Mesendoderm (in vitro differentiated cells): ENCODE measurements around the gene LGMN.

ENCODE experiments used
- DNase-seq: peaks from one replicate; pipeline ENCODE4 v3.0.0; 2013
- H2AK5ac ChIP-seq: 2 replicates; pipeline ENCODE4 v1.6.1; 2013; ENCODE audit warnings: low read length, inconsistent platforms
- H2BK120ac ChIP-seq: 2 replicates; pipeline ENCODE4 v1.6.1; 2013; ENCODE audit warnings: low read depth, mild to moderate bottlenecking, low read length, moderate library complexity, mixed read lengths
- H2BK15ac ChIP-seq: replicated peaks from 2 replicates; pipeline ENCODE4 v1.6.1; 2013; ENCODE audit warnings: low read depth, mild to moderate bottlenecking, moderate library complexity
- H2BK5ac ChIP-seq: 2 replicates; pipeline ENCODE4 v1.6.1; 2013; ENCODE audit warnings: low read length, inconsistent platforms
- H3K18ac ChIP-seq: 2 replicates; pipeline ENCODE4 v1.6.1; 2013; ENCODE audit warnings: mild to moderate bottlenecking, low read length, mixed read lengths
- H3K23ac ChIP-seq: one replicate; pipeline ENCODE4 v1.6.1; 2013; ENCODE audit warnings: low read length
- H3K27ac ChIP-seq: 2 replicates; pipeline ENCODE4 v1.5.1; 2013; ENCODE audit warnings: low read depth, mild to moderate bottlenecking, inconsistent platforms, low read length, moderate library complexity
- H3K27me3 ChIP-seq: 2 replicates; pipeline ENCODE4 v1.6.1; 2013; ENCODE audit warnings: low read length, control low read depth, mild to moderate bottlenecking, inconsistent platforms; ENCODE audit not compliant: insufficient read depth, poor library complexity
- H3K36me3 ChIP-seq: 2 replicates; pipeline ENCODE4 v1.6.1; 2013; ENCODE audit warnings: low read length, inconsistent platforms; ENCODE audit not compliant: control insufficient read depth, insufficient read depth
- H3K4ac ChIP-seq: one replicate; pipeline ENCODE4 v1.6.1; 2013; ENCODE audit warnings: low read depth, mild to moderate bottlenecking, low read length, moderate library complexity
- H3K4me1 ChIP-seq: 2 replicates; pipeline ENCODE4 v1.6.1; 2013; ENCODE audit warnings: low read depth, low read length, inconsistent platforms; ENCODE audit not compliant: control insufficient read depth
- H3K4me2 ChIP-seq: 2 replicates; pipeline ENCODE4 v1.6.1; 2013; ENCODE audit warnings: low read length
- H3K4me3 ChIP-seq: 2 replicates; pipeline ENCODE4 v1.5.1; 2013; ENCODE audit warnings: mild to moderate bottlenecking, low read length
- H3K56ac ChIP-seq: one replicate; pipeline ENCODE4 v1.6.1; 2013; ENCODE audit warnings: low read length
- H3K79me1 ChIP-seq: 2 replicates; pipeline ENCODE4 v1.6.1; 2013; ENCODE audit warnings: low read length, inconsistent platforms
- H3K79me2 ChIP-seq: 2 replicates; pipeline ENCODE4 v1.6.1; 2013; ENCODE audit warnings: mild to moderate bottlenecking, low read length; ENCODE audit not compliant: control insufficient read depth, insufficient read depth
- H3K9ac ChIP-seq: 2 replicates; pipeline ENCODE4 v1.6.1; 2013; ENCODE audit warnings: low read length, inconsistent platforms
- H4K5ac ChIP-seq: one replicate; pipeline ENCODE4 v1.6.1; 2013; ENCODE audit warnings: low read length
- H4K8ac ChIP-seq: one replicate; pipeline ENCODE4 v1.6.1; 2013; ENCODE audit warnings: low read depth, mild to moderate bottlenecking, control low read depth, low read length, moderate library complexity
- WGBS: extraction: QIAGEN DNeasy Blood & Tissue Kit; methylation state at CpG from one replicate; pipeline ENCODE4 v1.1.7; 2013; ENCODE audit warnings: low lambda C conversion rate, missing lambda C conversion rate; ENCODE audit not compliant: insufficient coverage; ENCODE audit errors: extremely low coverage; 5-methylcytosine and 5-hydroxymethylcytosine counted together

Gene LGMN

DNA sequence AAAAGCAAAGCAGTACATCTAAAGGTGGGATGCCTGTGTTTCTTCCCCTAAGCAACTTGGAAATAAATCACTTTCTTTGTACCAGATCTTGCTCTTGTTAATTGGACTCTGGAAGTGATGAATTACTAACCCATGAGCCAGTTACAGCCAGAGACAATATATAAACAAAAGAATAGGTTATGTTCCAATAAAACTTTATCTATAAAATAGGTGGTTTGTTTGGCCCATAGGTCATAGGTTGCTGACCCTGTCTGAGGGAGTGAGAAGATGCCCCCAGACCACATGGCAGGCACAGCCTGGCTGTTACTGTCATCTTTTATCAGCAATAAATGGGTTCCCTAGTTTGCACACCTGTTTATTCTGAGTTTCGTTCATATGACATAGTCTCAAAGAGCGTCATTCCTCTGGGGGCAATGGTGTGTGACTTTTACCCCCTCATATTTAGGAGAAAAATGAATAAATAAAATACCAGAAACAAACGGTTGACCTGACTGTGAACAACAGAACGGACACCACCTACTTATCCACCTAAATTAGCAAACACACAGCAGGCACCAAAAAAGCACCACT, 10.7 kb downstream of the LGMN start:
- no peak overlapping the region for H3K4me2 ChIP-seq
- no peak overlapping the region for H3K18ac ChIP-seq
- no peak overlapping the region for H2AK5ac ChIP-seq
- DNase-seq: no peak
- H3K9ac ChIP-seq: no peak overlapping the region
- no peak overlapping the region for H2BK15ac ChIP-seq
- no peak overlapping the region for H3K27ac ChIP-seq
- H3K79me2 ChIP-seq: peaks cover 5% of the 10 kb centered on the region
- no peak overlapping the region for H2BK5ac ChIP-seq
- no peak overlapping the region for H3K56ac ChIP-seq
- no peaks in the 10 kb centered on the region for H3K27me3 ChIP-seq
- no peak overlapping the region for H3K23ac ChIP-seq
- H4K8ac ChIP-seq: no peak overlapping the region
- no peak overlapping the region for H4K5ac ChIP-seq
- no CpG with 5 or more reads among the region's 4 CpGs for WGBS
- H3K79me1 ChIP-seq: peaks cover 15% of the 10 kb centered on the region
- no peak overlapping the region for H2BK120ac ChIP-seq
- H3K4me3 ChIP-seq: no peak overlapping the region
- no peak overlapping the region for H3K4ac ChIP-seq
- H3K4me1 ChIP-seq: no peaks in the 10 kb centered on the region
- peaks cover 1% of the 10 kb centered on the region for H3K36me3 ChIP-seq

DNA sequence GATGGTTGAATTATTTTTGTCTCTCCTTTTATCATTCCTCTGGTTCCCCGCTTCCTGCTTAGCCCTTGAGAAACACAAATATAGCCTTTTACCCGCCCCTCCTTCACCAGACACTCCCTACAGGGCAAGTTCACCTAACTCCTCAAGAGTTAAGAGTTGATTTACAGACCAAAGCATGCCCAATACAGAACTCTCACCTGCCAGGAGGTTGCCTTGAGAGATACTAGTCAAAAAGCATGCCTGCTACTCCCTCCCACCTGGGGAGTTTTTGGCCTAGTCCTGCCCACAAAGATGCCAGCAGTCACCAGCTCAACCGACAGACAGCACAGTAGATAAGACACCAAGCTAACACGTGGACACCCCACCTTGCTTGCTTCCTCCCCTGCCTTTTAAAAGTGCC, 11.2 kb downstream of the LGMN start:
- no peak overlapping the region for H3K9ac ChIP-seq
- no peak for DNase-seq
- H3K4me2 ChIP-seq: no peak overlapping the region
- no peak overlapping the region for H2BK120ac ChIP-seq
- H3K56ac ChIP-seq: no peak overlapping the region
- H3K18ac ChIP-seq: no peak overlapping the region
- no peak overlapping the region for H3K4ac ChIP-seq
- H3K27me3 ChIP-seq: no peaks in the 10 kb centered on the region
- H3K23ac ChIP-seq: no peak overlapping the region
- H3K79me2 ChIP-seq: peaks cover 5% of the 10 kb centered on the region
- no CpG with 5 or more reads among the region's 4 CpGs for WGBS
- H3K36me3 ChIP-seq: peaks cover 1% of the 10 kb centered on the region
- no peak overlapping the region for H2BK5ac ChIP-seq
- H4K8ac ChIP-seq: no peak overlapping the region
- H4K5ac ChIP-seq: no peak overlapping the region
- no peak overlapping the region for H3K4me3 ChIP-seq
- no peak overlapping the region for H2AK5ac ChIP-seq
- H3K4me1 ChIP-seq: no peaks in the 10 kb centered on the region
- H3K27ac ChIP-seq: no peak overlapping the region
- H2BK15ac ChIP-seq: no peak overlapping the region
- H3K79me1 ChIP-seq: peaks cover 15% of the 10 kb centered on the region

DNA sequence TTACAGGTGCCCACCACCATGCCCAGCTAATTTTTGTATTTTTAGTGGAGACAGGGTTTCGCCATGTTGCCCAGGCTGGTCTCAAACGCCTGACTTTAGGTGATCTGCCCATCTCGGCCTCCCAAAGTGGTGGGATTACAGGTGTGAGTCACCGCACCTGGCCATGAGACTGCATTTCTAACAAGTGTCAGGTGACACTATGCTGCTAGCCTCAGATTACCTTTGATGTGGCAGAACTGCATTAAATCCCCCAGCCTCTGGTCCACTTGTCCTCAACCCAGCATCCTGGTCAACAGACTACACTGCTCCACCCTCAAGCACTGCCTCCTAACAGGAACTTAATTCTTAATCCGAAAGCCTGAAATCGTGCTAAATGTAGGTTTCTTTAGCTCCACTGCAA, 13.1 kb downstream of the LGMN start:
- H3K4ac ChIP-seq: no peak overlapping the region
- H3K79me2 ChIP-seq: peaks cover 5% of the 10 kb centered on the region
- H3K23ac ChIP-seq: no peak overlapping the region
- H3K9ac ChIP-seq: no peak overlapping the region
- no peak overlapping the region for H3K27ac ChIP-seq
- H3K27me3 ChIP-seq: no peaks in the 10 kb centered on the region
- H3K18ac ChIP-seq: no peak overlapping the region
- no CpG with 5 or more reads among the region's 6 CpGs for WGBS
- no peaks in the 10 kb centered on the region for H3K4me1 ChIP-seq
- no peak overlapping the region for H2BK120ac ChIP-seq
- H3K4me3 ChIP-seq: no peak overlapping the region
- peak; percentile 14 for DNase-seq
- H2AK5ac ChIP-seq: no peak overlapping the region
- H3K4me2 ChIP-seq: no peak overlapping the region
- peaks cover 15% of the 10 kb centered on the region for H3K79me1 ChIP-seq
- peaks cover 1% of the 10 kb centered on the region for H3K36me3 ChIP-seq
- H4K5ac ChIP-seq: no peak overlapping the region
- H2BK15ac ChIP-seq: no peak overlapping the region
- no peak overlapping the region for H4K8ac ChIP-seq
- H3K56ac ChIP-seq: no peak overlapping the region
- H2BK5ac ChIP-seq: no peak overlapping the region

DNA sequence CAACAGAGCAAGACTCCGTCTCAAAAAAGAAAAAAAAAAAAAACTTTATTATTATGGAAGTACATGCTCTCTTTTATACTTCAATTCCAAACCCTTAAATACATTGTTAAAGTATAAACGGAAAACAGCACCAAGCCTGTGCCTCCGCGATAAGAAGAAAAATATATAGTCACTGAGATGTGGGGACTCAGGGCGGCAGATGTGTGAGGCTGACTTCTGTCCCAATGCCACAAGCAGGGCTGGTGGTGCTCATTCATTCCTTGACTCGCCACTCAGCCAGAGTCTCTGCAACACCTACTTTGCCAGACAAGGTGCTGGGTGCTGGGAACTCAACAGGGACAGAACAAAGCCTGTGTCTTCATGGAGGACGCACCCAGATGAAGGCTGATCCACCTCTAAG, 13.8 kb downstream of the LGMN start:
- no peak overlapping the region for H3K4me2 ChIP-seq
- no peak overlapping the region for H4K8ac ChIP-seq
- peak overlapping the region; percentile 66 for H3K23ac ChIP-seq
- no peak overlapping the region for H3K27ac ChIP-seq
- no peak overlapping the region for H3K9ac ChIP-seq
- H3K36me3 ChIP-seq: peaks cover 1% of the 10 kb centered on the region
- H4K5ac ChIP-seq: no peak overlapping the region
- no peak overlapping the region for H3K18ac ChIP-seq
- H2BK120ac ChIP-seq: no peak overlapping the region
- no peak overlapping the region for H3K56ac ChIP-seq
- peaks cover 5% of the 10 kb centered on the region for H3K79me2 ChIP-seq
- DNase-seq: no peak
- peaks cover 14% of the 10 kb centered on the region for H3K79me1 ChIP-seq
- H3K27me3 ChIP-seq: no peaks in the 10 kb centered on the region
- no peaks in the 10 kb centered on the region for H3K4me1 ChIP-seq
- H3K4me3 ChIP-seq: no peak overlapping the region
- no peak overlapping the region for H3K4ac ChIP-seq
- no peak overlapping the region for H2BK5ac ChIP-seq
- no peak overlapping the region for H2BK15ac ChIP-seq
- no peak overlapping the region for H2AK5ac ChIP-seq
- WGBS: no CpG with 5 or more reads among the region's 7 CpGs

DNA sequence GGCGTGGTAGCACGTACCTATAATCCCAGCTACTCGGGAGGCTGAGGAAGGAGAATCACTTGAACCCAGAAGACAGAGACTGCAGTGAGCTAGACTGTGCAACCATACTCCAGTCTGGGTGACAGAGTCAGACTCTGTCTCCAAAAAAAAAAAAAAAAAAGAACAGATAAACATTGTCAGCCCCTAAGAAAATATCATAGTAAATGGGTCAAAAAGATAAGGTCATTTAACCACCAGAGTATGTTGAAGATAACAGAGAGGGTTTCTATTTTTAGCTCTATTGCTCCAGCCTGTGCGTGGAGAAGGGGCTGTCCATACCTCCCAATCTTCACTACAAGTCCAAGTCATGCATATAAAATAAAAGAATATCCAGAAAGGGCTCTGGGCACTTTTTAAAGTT, 15.4 kb downstream of the LGMN start:
- no peak overlapping the region for H3K9ac ChIP-seq
- no peak overlapping the region for H3K4ac ChIP-seq
- peaks cover 10% of the 10 kb centered on the region for H3K79me1 ChIP-seq
- no peak overlapping the region for H3K27ac ChIP-seq
- peaks cover 5% of the 10 kb centered on the region for H3K79me2 ChIP-seq
- no peaks in the 10 kb centered on the region for H3K27me3 ChIP-seq
- no peak overlapping the region for H2AK5ac ChIP-seq
- H3K4me1 ChIP-seq: no peaks in the 10 kb centered on the region
- H3K4me2 ChIP-seq: no peak overlapping the region
- H3K4me3 ChIP-seq: no peak overlapping the region
- no peak for DNase-seq
- H4K8ac ChIP-seq: no peak overlapping the region
- H4K5ac ChIP-seq: no peak overlapping the region
- H2BK120ac ChIP-seq: no peak overlapping the region
- peaks cover 1% of the 10 kb centered on the region for H3K36me3 ChIP-seq
- no peak overlapping the region for H2BK5ac ChIP-seq
- H3K23ac ChIP-seq: no peak overlapping the region
- no peak overlapping the region for H3K56ac ChIP-seq
- WGBS: no CpG with 5 or more reads among the region's 4 CpGs
- no peak overlapping the region for H3K18ac ChIP-seq
- no peak overlapping the region for H2BK15ac ChIP-seq

DNA sequence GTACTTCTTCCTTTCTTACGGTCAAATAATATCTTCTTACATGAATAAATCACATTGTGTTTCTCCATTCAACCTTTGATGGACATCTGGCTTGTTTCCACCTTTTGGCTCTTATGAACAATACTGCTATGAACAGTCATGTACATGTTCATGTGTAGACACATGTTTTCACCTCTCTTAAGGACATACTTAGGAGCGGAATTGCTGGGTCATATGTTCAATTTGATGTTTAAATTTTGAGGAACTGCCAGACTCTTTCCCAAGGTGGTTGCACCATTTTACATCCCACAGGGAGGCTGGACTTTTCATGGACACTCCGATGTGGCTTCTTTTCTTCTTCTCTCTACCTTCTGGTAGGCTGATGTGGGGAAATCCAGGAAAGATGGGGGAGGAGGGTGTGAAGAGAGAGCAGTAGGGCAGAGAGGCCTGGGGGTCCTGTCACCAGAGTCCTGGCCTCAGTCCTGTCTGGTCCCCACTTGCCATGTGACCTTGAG, 16.8 kb downstream of the LGMN start:
- no CpG with 5 or more reads among the region's 3 CpGs for WGBS
- H2BK5ac ChIP-seq: no peak overlapping the region

More for the DNA sequence above, 16.8 kb downstream of the LGMN start:
- Histone ChIP-seq H3K23ac (no peak overlapping the region), H2BK15ac (no peak overlapping the region), H2BK120ac (no peak overlapping the region), H4K8ac (no peak overlapping the region), H3K27ac (no peak overlapping the region), H3K56ac (no peak overlapping the region), H3K79me2 (no peaks in the 10 kb centered on the region), H3K4me2 (no peak overlapping the region), H3K4me3 (no peak overlapping the region), H3K9ac (no peak overlapping the region), H4K5ac (no peak overlapping the region), H3K27me3 (no peaks in the 10 kb centered on the region), H3K4me1 (no peaks in the 10 kb centered on the region), H3K18ac (no peak overlapping the region), H3K79me1 (peaks cover 6% of the 10 kb centered on the region), H3K36me3 (peaks cover 1% of the 10 kb centered on the region), H2AK5ac (no peak overlapping the region), H3K4ac (no peak overlapping the region)
- DNase-seq: no peak
